GM12873 (cell line): ENCODE measurements around the gene DGKB.

Experiments
- TF ChIP-seq, protein P1 (sequence below): IDR thresholded peaks from 2 replicates; pipeline ENCODE4 v1.5.1; 2012; ENCODE audit warnings: low read depth, mild to moderate bottlenecking, moderate library complexity, low read length, control low read depth; ENCODE audit not compliant: insufficient read depth; ENCODE audit errors: missing control alignments

Gene DGKB

DNA sequence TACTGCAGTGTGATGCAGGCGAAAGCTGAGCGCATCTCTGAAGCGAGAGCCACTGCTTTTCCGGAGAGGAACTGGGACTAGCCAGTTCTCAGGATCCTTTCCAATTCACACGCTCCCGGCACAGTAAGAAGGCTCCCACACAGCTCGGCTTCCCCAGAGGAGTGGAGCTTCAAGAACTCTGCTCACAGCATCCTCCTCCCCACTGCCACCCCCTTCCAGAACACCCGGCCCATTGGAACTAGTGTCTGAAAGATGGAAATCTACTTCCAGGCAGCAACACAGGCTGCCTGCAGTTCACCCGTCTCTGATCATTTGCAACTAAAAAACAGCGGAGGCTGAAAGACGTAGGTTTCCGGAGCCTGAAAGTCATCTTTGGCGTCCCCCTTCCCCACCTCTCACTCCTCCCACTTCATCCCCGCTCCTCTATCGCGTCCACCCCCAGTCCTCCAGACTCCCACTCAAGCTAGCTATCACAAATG is at the start of gene DGKB:
Gene DGKB (minus strand): TSS at position 163 of the 479 bp plus-strand sequence.
- TF ChIP-seq, protein P1, sequence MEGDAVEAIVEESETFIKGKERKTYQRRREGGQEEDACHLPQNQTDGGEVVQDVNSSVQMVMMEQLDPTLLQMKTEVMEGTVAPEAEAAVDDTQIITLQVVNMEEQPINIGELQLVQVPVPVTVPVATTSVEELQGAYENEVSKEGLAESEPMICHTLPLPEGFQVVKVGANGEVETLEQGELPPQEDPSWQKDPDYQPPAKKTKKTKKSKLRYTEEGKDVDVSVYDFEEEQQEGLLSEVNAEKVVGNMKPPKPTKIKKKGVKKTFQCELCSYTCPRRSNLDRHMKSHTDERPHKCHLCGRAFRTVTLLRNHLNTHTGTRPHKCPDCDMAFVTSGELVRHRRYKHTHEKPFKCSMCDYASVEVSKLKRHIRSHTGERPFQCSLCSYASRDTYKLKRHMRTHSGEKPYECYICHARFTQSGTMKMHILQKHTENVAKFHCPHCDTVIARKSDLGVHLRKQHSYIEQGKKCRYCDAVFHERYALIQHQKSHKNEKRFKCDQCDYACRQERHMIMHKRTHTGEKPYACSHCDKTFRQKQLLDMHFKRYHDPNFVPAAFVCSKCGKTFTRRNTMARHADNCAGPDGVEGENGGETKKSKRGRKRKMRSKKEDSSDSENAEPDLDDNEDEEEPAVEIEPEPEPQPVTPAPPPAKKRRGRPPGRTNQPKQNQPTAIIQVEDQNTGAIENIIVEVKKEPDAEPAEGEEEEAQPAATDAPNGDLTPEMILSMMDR, result no peak

DNA sequence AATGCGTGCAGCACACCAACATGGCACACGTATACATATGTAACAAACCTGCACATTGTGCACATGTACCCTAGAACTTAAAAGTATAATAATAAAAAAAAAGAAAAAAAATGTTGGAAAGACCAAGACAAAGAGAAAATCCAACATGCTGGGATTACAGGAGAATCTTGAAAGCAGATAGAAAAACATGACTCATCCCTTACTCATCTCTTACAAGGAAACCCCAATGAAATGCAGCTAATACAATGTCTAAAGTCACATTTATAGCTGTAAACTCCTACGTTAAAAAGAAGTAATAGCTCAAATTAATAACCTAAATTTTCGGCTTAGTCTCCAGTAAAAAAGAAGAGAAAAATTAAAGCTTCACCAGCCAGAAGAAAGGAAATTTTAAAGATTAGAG is 47.5 kb upstream of the DGKB start:
- TF ChIP-seq, protein P1, result no peak

- TF ChIP-seq, protein P1, result no peak
Observed at GRCh38 chr7:14938181-14938580, 35.6 kb upstream of the DGKB start.

GRCh38 chr7:14937581-14937980 is 35.0 kb upstream of the DGKB start:
- TF ChIP-seq, protein P1, result no peak

DNA sequence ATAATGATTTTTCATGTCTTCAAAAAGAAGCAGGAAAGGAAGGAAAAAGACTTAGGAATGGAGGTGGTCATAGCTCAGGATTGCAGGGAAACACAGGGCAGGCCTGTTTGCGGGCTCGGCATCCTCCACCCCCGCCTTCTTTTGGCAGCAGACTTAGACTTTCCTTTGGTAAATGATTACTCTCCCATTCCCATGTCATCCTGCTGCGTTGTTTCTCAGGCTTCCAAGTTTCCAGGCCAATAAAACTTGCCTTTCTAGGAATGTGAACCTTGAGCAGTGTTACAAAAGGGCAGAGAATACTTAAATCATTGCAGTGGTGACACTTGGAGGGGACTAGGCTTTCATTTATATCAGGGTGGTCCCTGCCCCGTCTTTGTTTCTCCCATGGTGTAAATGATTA is 34.0 kb upstream of the DGKB start:
- TF ChIP-seq, protein P1, result no peak

DNA sequence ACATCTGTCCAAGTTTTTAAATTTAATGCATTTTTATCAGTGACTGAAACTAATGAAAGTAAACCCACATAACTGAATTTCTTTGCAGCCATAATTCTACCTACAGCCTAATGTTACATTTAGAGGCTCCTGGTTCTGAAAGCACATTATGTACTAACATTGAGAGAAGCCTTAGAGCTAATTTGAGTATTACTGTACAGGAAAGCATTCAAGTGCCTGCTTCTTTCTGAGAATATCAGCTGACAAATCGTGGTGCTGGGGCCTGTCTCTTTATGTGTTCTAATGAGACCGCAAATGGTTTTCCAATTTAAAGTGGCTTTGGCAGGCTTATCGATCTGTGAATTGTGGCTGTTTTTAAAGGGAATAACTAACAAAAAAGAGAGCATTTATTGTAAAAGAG is 32.3 kb upstream of the DGKB start:
- TF ChIP-seq, protein P1, result no peak

GRCh38 chr7:14931511-14932215 is 29.1 kb upstream of the DGKB start:
- TF ChIP-seq, protein P1, result no peak

- TF ChIP-seq, protein P1, result no peak
Observed at GRCh38 chr7:14924398-14924797, 21.8 kb upstream of the DGKB start.
